HG02642 (cell line): ENCODE results near the gene TBC1D10A.

Experiments used
- ATAC-seq: cut with Tn5 transposase; IDR thresholded peaks from one replicate; pipeline ENCODE4 v1.9.1; 2021; ENCODE audit warnings: mild to moderate bottlenecking; ENCODE audit not compliant: unreplicated experiment, poor library complexity

Gene TBC1D10A

GRCh38 chr22:30326706-30327362 lies at the start of gene TBC1D10A:
TSS of gene TBC1D10A (minus strand) at chr22:30326941. CDS start at chr22:30326881, 60 bp downstream.
- peak; percentile 90 for ATAC-seq

DNA sequence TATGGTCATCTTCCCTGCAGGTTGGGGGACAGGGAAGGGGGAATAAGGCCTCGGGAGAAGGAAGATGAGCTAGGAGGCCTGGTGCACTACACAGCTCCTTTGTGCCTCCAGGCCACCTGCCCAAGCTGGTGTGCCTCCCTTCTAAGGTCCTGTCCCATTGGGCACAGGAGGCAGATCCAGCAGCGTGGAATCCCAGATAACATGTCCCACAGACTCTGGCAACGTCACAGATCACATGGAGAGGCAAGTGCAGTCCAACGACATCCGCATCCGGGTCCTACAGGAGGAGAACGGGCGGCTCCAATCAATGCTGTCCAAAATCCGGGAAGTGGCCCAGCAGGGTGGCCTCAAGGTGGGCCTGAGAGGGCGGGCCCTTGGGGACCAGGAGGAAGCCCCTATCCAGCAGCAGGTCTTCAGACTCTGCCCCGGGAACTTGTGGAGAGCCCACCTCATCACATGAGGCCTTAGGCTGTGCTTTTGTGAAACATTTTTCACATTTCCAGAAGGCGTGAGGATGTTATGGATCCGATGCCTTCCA lies 48.6 kb upstream of the TBC1D10A start:
- ATAC-seq: no peak

DNA sequence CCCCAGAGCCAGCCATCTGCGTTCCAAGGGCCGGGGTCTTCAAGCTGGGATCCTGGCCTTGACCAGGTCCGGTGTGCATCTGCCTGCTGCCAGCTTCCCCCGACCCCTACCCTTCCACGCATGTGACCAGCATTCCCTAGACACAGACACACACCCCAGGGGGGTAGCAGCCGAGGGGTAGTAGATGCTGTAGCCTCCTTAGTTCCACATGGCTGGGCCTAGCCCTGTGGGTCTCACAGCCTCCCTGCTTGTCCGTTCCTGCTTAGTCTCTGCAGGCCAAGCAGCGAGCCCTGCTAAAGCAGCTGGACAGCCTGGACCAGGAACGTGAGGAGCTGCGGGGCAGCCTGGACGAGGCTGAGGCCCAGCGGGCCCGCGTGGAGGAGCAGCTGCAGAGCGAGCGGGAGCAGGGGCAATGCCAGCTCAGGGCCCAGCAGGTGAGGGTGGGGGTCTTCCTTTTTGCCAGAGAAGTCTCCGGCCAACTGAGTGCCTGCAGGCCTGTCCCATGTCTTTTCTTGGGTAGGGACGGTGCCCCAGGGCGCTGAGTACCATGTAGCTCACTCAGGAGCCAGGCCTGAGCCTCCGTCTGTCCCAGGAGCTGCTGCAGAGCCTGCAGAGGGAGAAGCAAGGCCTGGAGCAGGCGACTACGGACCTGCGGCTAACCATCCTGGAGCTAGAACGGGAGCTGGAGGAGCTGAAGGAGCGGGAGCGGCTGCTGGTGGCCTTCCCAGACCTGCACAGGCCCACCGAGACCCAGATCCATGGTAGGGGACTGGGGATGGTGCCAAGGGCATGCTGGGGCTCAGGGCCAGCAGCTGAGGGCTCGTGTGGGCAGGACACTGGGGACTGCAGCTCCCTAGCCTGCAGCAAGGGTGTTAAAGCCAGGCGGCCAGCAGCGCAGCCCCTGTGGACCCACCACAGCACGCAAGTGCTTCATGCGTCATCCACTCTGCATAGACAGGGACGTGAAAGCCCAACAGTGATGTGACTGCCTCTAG lies 46.9 kb upstream of the TBC1D10A start:
- ATAC-seq: no peak

- no peak for ATAC-seq
Observed at GRCh38 chr22:30372915-30373314, 46.2 kb upstream of the TBC1D10A start.

GRCh38 chr22:30371981-30372380 lies 45.2 kb upstream of the TBC1D10A start:
- no peak for ATAC-seq

DNA sequence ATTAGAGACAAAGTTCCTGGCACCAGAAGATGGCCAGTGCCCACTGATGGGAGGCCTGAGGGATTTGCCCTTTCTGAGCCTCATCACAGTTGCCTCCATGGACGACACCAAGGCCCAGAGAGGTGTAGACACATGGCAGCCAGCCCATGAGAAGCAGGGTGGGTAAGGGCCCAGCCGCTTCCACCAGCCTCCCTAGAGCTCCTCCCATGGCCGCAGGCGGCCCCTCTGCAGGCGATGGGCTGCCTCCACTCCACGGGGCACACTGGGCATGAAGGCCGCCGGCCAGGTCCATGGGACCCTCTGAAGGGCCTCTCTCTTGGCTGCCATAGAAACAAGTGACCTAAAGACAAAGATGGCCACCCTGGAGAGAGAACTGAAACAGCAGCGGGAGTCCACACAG lies 44.6 kb upstream of the TBC1D10A start:
- ATAC-seq: no peak

DNA sequence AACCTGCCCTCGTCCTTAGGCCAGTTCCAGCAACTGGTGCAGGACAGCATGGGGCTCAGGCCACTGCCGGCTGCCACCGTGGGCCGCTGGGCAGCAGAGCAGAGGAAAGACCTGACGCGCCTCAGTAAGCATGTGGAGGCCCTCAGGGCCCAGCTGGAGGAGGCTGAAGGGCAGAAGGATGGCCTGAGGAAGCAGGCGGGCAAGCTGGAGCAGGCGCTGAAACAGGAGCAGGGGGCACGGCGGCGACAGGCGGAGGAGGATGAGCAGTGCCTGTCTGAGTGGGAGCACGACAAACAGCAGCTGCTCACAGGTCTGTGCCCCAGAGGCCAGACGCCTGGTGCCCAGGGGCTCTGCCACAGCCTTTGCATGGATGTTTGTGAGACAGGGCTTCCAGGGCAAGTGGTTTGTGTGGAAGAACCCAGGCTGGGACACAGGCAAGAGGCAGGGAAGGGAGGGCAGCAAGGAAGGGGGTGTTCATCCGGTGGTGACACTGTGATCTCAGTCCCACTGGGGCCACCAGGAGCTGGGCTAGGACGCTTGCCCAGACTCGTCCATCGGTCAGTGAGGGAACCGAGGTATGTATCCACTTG lies 44.0 kb upstream of the TBC1D10A start:
- no peak for ATAC-seq

GRCh38 chr22:30368420-30368819 lies 41.7 kb upstream of the TBC1D10A start:
- ATAC-seq: no peak

GRCh38 chr22:30365891-30366290 lies 39.1 kb upstream of the TBC1D10A start:
- ATAC-seq: no peak

- ATAC-seq: no peak
Observed at GRCh38 chr22:30362651-30363281, 36.0 kb upstream of the TBC1D10A start.

GRCh38 chr22:30361916-30362650 lies 35.3 kb upstream of the TBC1D10A start:
- ATAC-seq: no peak

- no peak for ATAC-seq
Observed at GRCh38 chr22:30358541-30358940, 31.8 kb upstream of the TBC1D10A start.

GRCh38 chr22:30357650-30358215 lies 31.0 kb upstream of the TBC1D10A start:
- ATAC-seq: no peak

- no peak for ATAC-seq
Observed at GRCh38 chr22:30357236-30357570, 30.5 kb upstream of the TBC1D10A start.

DNA sequence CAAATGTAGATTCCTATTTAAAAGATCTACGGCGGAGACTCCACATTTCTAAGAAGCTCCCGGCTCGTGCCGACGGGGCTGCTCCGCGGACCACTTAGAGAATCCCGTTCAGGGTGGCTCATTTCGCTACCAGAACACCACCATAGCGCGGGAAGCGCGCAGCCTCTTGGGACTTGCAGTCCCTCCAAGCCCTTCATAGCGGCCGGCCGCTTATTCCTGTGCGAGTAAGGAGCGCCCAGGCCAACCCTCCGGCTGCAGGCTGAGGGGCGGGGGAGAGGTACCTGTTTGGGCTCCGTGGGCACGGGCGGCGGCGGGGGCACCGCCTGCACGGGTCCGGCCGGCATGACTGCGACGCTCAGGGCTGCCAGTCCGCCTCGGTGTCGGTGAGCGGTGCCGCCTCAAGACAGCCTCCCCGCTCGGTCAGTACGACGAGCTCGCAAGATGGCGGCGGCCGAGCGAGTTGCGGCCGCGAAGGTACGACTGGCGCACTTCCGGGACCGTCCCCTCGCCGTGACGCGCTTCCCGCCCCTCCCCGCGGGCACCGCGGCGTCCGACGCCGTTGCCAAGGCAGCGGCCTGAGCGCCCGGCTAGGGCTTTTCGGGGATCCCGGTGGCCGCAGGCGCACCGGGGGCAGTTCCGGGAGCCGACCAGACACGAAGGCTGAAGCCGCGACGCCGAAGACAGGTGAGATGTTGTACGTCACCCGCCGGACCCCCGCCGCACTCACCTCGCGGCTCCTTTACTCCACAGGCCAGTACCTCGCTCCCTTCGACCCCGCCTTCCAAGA lies 29.9 kb upstream of the TBC1D10A start, which contains the start of the genes CCDC157 and SF3A1:
TSS of gene CCDC157 (plus strand) at position 559 of the 787 bp plus-strand sequence. CDS start 8,994 bp downstream, outside the sequence.
TSS of gene SF3A1 (minus strand) at position 446 of the 787 bp plus-strand sequence. CDS start at position 344, 102 bp downstream.
- peak; percentile 93 for ATAC-seq

DNA sequence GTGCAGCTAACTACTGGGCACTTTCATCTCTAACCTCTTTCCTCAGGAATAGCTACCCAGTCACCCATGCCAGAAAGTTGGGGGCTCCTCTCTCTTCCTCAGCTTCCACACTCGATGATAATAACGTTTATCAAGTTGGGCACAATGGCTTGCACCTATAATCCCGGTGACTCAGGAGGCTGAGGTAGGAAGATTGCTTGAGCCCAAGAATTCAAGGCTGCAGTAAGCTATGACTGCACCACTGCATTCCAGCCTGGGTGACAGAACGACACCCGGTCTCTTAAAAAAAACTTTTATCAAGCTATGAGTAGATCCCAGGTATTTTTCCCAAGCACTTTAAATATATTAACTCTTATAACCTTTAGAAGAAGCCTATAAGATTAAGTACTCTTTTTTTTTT lies 27.9 kb upstream of the TBC1D10A start:
- no peak for ATAC-seq

DNA sequence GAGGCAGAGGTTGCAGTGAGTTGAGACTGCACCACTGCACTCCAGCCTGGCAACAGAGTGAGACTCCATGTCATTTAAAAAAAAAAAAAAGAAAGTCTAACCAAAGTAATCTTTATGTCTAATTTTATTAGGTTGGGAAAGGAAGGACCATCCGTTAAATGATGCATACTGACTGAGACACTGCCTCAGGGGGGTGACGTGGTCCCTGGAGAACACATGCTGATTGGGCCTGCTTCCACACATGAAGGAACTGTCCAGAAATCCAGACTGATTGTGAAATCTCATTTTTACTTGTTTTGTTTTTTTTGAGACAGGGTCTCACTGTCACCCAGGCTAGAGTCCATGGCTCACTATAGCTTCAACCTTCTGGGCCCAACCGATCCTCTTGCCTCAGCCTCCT lies 24.5 kb upstream of the TBC1D10A start:
- ATAC-seq: no peak

GRCh38 chr22:30348809-30349208 lies 22.1 kb upstream of the TBC1D10A start:
- no peak for ATAC-seq
